Transverse colon (tissue), 3 donors: Measurements from ENCODE around the gene ARFGAP1.

Experiments
- POLR2A ChIP-seq: fragments of 450-650 bp; IDR thresholded peaks from one replicate; pipeline ENCODE4 v1.6.1; 2016; ENCODE audit warnings: antibody characterized with exemption, mild to moderate bottlenecking, moderate library complexity
- TF ChIP-seq, protein P1 (sequence below), 5 experiments: fragments of 200-600 bp in 3 of 5; fragments of 450-650 bp in 2 of 5; sonication (generic) in 3 of 5; IDR thresholded peaks; 1 replicate in 2 of 5; 2 replicates in 3 of 5; pipeline ENCODE4 v1.5.1; 2016 to 2017; ENCODE audit warnings: antibody characterized with exemption in 5 of 5, inconsistent platforms in 3 of 5, mild to moderate bottlenecking in 2 of 5, moderate library complexity in 1 of 5

DNA sequence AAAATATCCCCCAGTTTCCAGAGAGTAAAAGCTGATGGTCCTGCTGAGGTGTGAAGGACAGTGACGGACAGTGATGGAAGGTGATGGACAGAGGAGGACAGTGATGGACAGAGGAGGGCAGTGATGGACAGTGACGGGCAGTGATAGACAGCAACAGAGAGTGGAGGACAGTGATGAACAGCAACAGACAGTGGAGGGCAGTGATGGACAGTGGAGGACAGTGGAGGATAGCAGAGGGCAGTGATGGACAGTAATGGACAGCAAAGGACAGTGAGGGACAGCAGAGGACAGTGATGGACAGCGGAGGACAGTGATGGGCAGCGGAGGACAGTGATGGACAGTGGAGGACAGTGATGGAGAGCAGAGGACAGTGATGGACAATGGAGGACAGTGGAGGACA is 15.7 kb upstream of the ARFGAP1 start:
- TF ChIP-seq, protein P1, sequence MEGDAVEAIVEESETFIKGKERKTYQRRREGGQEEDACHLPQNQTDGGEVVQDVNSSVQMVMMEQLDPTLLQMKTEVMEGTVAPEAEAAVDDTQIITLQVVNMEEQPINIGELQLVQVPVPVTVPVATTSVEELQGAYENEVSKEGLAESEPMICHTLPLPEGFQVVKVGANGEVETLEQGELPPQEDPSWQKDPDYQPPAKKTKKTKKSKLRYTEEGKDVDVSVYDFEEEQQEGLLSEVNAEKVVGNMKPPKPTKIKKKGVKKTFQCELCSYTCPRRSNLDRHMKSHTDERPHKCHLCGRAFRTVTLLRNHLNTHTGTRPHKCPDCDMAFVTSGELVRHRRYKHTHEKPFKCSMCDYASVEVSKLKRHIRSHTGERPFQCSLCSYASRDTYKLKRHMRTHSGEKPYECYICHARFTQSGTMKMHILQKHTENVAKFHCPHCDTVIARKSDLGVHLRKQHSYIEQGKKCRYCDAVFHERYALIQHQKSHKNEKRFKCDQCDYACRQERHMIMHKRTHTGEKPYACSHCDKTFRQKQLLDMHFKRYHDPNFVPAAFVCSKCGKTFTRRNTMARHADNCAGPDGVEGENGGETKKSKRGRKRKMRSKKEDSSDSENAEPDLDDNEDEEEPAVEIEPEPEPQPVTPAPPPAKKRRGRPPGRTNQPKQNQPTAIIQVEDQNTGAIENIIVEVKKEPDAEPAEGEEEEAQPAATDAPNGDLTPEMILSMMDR (IDR thresholded peaks at IDR 0.05): no peak
- TF ChIP-seq POLR2A: no peak
